GM23338 (cell line): ENCODE results near the gene NEB. TPM values are rescaled to one million over a fixed set of nuclear protein-coding genes. Genes with fewer than 3 reads are reported as not detected.

Experiments
- ATAC-seq: fragments of 200-7000 bp; cut with Tn5 transposase; 3 replicates; pipeline ENCODE4 v1.9.1; 2020
- DNase-seq: peaks from one replicate; pipeline ENCODE4 v3.0.0-alpha.2; 2015; ENCODE audit warnings: low spot score
- H2AFZ ChIP-seq: fragments of 200-600 bp; sonication (generic); 2 replicates; pipeline ENCODE4 v1.8.0; 2016; ENCODE audit warnings: antibody characterized with exemption, mild to moderate bottlenecking, moderate library complexity
- H3F3A ChIP-seq: fragments of 200-600 bp; sonication (generic); replicated peaks from 2 replicates; pipeline ENCODE4 v1.8.0; 2017; ENCODE audit warnings: antibody characterized with exemption, mixed run types, low read depth
- H3K27ac ChIP-seq: fragments of 200-600 bp; sonication (generic); 2 replicates; pipeline ENCODE4 v1.6.1; 2016; ENCODE audit warnings: low read depth
- H3K27me3 ChIP-seq: fragments of 200-600 bp; sonication (generic); 2 replicates; pipeline ENCODE4 v1.8.0; 2016; ENCODE audit warnings: mild to moderate bottlenecking, mixed run types, moderate library complexity; ENCODE audit not compliant: insufficient read depth
- H3K36me3 ChIP-seq: fragments of 200-600 bp; sonication (generic); 2 replicates; pipeline ENCODE4 v1.8.0; 2016; ENCODE audit warnings: mild to moderate bottlenecking; ENCODE audit not compliant: insufficient read depth
- H3K4me1 ChIP-seq: fragments of 200-600 bp; sonication (generic); 2 replicates; pipeline ENCODE4 v1.8.0; 2016; ENCODE audit warnings: mild to moderate bottlenecking, moderate library complexity; ENCODE audit not compliant: insufficient read depth
- H3K4me2 ChIP-seq: fragments of 200-600 bp; sonication (generic); 2 replicates; pipeline ENCODE4 v1.7.1; 2017; ENCODE audit warnings: mixed run types
- H3K4me3 ChIP-seq: fragments of 200-600 bp; sonication (generic); 2 replicates; pipeline ENCODE4 v1.6.1; 2016; ENCODE audit warnings: mixed run types
- H3K79me2 ChIP-seq: fragments of 200-600 bp; sonication (generic); replicated peaks from 2 replicates; pipeline ENCODE4 v1.8.0; 2017; ENCODE audit warnings: mild to moderate bottlenecking; ENCODE audit not compliant: insufficient read depth
- H3K9me2 ChIP-seq: fragments of 200-600 bp; sonication (generic); 2 replicates; pipeline ENCODE4 v1.8.0; 2017; ENCODE audit not compliant: insufficient read depth
- H4K20me1 ChIP-seq: fragments of 200-600 bp; sonication (generic); replicated peaks from 2 replicates; pipeline ENCODE4 v1.8.0; 2017; ENCODE audit warnings: mild to moderate bottlenecking; ENCODE audit not compliant: insufficient read depth
- H3K27ac Mint-ChIP-seq: 2 replicates; pipeline ENCODE4 v1.8.0; 2020; ENCODE audit warnings: inconsistent platforms, mild to moderate bottlenecking, moderate library complexity, mixed read lengths
- H3K27me3 Mint-ChIP-seq: 3 replicates; pipeline ENCODE4 v1.8.0; 2022; ENCODE audit warnings: low read depth, mild to moderate bottlenecking, moderate library complexity, mixed read lengths, inconsistent platforms; ENCODE audit not compliant: insufficient read depth, poor library complexity
- H3K36me3 Mint-ChIP-seq: 3 replicates; pipeline ENCODE4 v1.8.0; 2021; ENCODE audit warnings: low read depth, mild to moderate bottlenecking, inconsistent platforms, moderate library complexity, mixed read lengths
- H3K4me1 Mint-ChIP-seq: 3 replicates; pipeline ENCODE4 v1.8.0; 2020; ENCODE audit warnings: mild to moderate bottlenecking, inconsistent platforms, mixed read lengths
- H3K4me3 Mint-ChIP-seq: 3 replicates; pipeline ENCODE4 v1.8.0; 2021; ENCODE audit warnings: moderate library complexity, mild to moderate bottlenecking, inconsistent platforms, mixed read lengths
- H3K9me3 Mint-ChIP-seq: 3 replicates; pipeline ENCODE4 v1.8.0; 2020; ENCODE audit warnings: moderate library complexity, mild to moderate bottlenecking, inconsistent platforms, mixed read lengths
- CREB1 ChIP-seq: fragments of 250-450 bp; sonication (Bioruptor Pico); IDR thresholded peaks from 2 replicates; pipeline ENCODE4 v1.5.0; 2020; ENCODE audit warnings: low read depth, mild to moderate bottlenecking, moderate library complexity
- EZH2 ChIP-seq: fragments of 200-600 bp; sonication (generic); IDR thresholded peaks from one replicate; pipeline ENCODE4 v1.8.0; 2017; ENCODE audit warnings: antibody characterized with exemption, mild to moderate bottlenecking, low read depth; ENCODE audit not compliant: unreplicated experiment
- EZH2phosphoT487 ChIP-seq: fragments of 200-600 bp; sonication (generic); IDR thresholded peaks from one replicate; pipeline ENCODE4 v1.8.1; 2018; ENCODE audit warnings: antibody characterized with exemption; ENCODE audit not compliant: unreplicated experiment
- JUNB ChIP-seq: IDR thresholded peaks from one replicate; pipeline ENCODE4 v1.6.1; 2016; ENCODE audit warnings: antibody characterized with exemption; ENCODE audit not compliant: unreplicated experiment
- NANOG ChIP-seq: IDR thresholded peaks from 2 replicates; pipeline ENCODE4 v1.6.1; 2016; ENCODE audit warnings: antibody characterized with exemption, borderline replicate concordance
- POLR2AphosphoS5 ChIP-seq: IDR thresholded peaks from 2 replicates; pipeline ENCODE4 v1.6.1; 2016; ENCODE audit warnings: antibody characterized with exemption, low read depth
- STAT1 ChIP-seq: IDR thresholded peaks from one replicate; pipeline ENCODE4 v1.6.1; 2016; ENCODE audit warnings: antibody characterized with exemption; ENCODE audit not compliant: unreplicated experiment
- ZNF114 ChIP-seq: fragments of 250-450 bp; sonication (Bioruptor Pico); IDR thresholded peaks from 2 replicates; pipeline ENCODE4 v1.5.0; 2020; ENCODE audit warnings: mild to moderate bottlenecking, moderate library complexity
- ZNF331 ChIP-seq: fragments of 250-450 bp; sonication (Bioruptor Pico); IDR thresholded peaks from 2 replicates; pipeline ENCODE4 v1.5.0; 2020; ENCODE audit warnings: low read depth, mild to moderate bottlenecking, moderate library complexity
- polyA plus RNA-seq: library from polyadenylated mRNA; unstranded; fragments of >200 nt; fragmentation: Nextera tagmentation; extraction: Ambion mirVana; gene quantifications from 2 replicates; pipeline ENCODE4 v1.2.1, GENCODE V29; 2016
- total RNA-seq: library from RNA; depleted of rRNA; stranded (reverse); fragments of >200 nt; shearing (Covaris generic); gene quantifications from 2 replicates; pipeline ENCODE4 v1.2.3, GENCODE V29; 2014
- TF ChIP-seq, protein P1 (sequence below): IDR thresholded peaks from 2 replicates; pipeline ENCODE4 v1.6.1; 2016; ENCODE audit warnings: antibody characterized with exemption
- TF ChIP-seq, protein P2 (sequence below): fragments of 250-450 bp; sonication (Bioruptor Pico); IDR thresholded peaks from 2 replicates; pipeline ENCODE4 v1.5.0; 2020; ENCODE audit warnings: mild to moderate bottlenecking, moderate library complexity
- TF ChIP-seq, protein P3 (sequence below), 2 experiments: fragments of 200-600 bp in 1 of 2; sonication (generic) in 1 of 2; conservative IDR thresholded peaks; 2 replicates each; pipeline versions ENCODE4 v1.5.1 to v1.6.1; 2016 to 2017; ENCODE audit warnings: antibody characterized with exemption in 2 of 2, low read depth in 2 of 2, mild to moderate bottlenecking in 2 of 2, moderate library complexity in 1 of 2
- TF ChIP-seq, protein P4 (sequence below): IDR thresholded peaks from one replicate; pipeline ENCODE4 v1.6.1; 2018; ENCODE audit warnings: antibody characterized with exemption; ENCODE audit not compliant: unreplicated experiment

The NEB gene
- total and polyA plus RNA-seq, 2 experiments from 2014 or later: 6.2 to 13.7 TPM

DNA sequence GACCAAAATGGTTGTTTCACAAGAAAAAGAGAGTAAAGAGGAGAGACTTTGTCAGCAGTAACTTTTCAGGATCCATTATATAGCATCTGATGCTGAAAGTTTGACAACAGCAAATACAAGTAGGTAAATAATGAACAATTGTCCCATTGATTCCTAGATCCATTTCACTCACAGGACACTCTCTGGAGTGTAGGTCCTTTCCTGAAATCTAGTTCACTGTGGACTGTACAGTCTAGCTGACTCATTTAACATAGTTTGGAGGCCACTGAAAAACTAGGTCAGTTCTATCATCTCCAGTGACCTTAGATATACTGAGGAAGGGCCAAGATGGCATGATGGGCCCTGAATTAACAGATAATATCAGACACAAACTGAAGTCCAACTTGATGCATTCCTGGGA lies 19.3 kb upstream of the NEB start:
- DNase-seq (no peak), ATAC-seq (no peak)
- H3K27me3 ChIP-seq: no peaks in the 10 kb centered on the region
- no peaks in the 10 kb centered on the region for H3F3A ChIP-seq
- TF ChIP-seq, protein P1, sequence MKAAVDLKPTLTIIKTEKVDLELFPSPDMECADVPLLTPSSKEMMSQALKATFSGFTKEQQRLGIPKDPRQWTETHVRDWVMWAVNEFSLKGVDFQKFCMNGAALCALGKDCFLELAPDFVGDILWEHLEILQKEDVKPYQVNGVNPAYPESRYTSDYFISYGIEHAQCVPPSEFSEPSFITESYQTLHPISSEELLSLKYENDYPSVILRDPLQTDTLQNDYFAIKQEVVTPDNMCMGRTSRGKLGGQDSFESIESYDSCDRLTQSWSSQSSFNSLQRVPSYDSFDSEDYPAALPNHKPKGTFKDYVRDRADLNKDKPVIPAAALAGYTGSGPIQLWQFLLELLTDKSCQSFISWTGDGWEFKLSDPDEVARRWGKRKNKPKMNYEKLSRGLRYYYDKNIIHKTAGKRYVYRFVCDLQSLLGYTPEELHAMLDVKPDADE: no peak
- TF ChIP-seq, protein P2, sequence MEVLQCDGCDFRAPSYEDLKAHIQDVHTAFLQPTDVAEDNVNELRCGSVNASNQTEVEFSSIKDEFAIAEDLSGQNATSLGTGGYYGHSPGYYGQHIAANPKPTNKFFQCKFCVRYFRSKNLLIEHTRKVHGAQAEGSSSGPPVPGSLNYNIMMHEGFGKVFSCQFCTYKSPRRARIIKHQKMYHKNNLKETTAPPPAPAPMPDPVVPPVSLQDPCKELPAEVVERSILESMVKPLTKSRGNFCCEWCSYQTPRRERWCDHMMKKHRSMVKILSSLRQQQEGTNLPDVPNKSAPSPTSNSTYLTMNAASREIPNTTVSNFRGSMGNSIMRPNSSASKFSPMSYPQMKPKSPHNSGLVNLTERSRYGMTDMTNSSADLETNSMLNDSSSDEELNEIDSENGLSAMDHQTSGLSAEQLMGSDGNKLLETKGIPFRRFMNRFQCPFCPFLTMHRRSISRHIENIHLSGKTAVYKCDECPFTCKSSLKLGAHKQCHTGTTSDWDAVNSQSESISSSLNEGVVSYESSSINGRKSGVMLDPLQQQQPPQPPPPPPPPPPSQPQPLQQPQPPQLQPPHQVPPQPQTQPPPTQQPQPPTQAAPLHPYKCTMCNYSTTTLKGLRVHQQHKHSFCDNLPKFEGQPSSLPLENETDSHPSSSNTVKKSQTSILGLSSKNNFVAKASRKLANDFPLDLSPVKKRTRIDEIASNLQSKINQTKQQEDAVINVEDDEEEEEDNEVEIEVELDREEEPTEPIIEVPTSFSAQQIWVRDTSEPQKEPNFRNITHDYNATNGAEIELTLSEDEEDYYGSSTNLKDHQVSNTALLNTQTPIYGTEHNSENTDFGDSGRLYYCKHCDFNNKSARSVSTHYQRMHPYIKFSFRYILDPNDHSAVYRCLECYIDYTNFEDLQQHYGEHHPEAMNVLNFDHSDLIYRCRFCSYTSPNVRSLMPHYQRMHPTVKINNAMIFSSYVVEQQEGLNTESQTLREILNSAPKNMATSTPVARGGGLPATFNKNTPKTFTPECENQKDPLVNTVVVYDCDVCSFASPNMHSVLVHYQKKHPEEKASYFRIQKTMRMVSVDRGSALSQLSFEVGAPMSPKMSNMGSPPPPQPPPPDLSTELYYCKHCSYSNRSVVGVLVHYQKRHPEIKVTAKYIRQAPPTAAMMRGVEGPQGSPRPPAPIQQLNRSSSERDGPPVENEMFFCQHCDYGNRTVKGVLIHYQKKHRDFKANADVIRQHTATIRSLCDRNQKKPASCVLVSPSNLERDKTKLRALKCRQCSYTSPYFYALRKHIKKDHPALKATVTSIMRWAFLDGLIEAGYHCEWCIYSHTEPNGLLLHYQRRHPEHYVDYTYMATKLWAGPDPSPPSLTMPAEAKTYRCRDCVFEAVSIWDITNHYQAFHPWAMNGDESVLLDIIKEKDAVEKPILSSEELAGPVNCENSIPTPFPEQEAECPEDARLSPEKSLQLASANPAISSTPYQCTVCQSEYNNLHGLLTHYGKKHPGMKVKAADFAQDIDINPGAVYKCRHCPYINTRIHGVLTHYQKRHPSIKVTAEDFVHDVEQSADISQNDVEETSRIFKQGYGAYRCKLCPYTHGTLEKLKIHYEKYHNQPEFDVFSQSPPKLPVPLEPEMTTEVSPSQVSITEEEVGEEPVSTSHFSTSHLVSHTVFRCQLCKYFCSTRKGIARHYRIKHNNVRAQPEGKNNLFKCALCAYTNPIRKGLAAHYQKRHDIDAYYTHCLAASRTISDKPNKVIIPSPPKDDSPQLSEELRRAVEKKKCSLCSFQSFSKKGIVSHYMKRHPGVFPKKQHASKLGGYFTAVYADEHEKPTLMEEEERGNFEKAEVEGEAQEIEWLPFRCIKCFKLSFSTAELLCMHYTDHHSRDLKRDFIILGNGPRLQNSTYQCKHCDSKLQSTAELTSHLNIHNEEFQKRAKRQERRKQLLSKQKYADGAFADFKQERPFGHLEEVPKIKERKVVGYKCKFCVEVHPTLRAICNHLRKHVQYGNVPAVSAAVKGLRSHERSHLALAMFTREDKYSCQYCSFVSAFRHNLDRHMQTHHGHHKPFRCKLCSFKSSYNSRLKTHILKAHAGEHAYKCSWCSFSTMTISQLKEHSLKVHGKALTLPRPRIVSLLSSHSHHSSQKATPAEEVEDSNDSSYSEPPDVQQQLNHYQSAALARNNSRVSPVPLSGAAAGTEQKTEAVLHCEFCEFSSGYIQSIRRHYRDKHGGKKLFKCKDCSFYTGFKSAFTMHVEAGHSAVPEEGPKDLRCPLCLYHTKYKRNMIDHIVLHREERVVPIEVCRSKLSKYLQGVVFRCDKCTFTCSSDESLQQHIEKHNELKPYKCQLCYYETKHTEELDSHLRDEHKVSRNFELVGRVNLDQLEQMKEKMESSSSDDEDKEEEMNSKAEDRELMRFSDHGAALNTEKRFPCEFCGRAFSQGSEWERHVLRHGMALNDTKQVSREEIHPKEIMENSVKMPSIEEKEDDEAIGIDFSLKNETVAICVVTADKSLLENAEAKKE (CRISPR knock-in tag): no peak
- TF ChIP-seq CREB1 (CRISPR knock-in tag): no peak
- no peak for TF ChIP-seq STAT1
- TF ChIP-seq ZNF114: no peak
- no peak for TF ChIP-seq EZH2
- no peak for TF ChIP-seq ZNF331 (CRISPR knock-in tag)
- TF ChIP-seq, protein P3, sequence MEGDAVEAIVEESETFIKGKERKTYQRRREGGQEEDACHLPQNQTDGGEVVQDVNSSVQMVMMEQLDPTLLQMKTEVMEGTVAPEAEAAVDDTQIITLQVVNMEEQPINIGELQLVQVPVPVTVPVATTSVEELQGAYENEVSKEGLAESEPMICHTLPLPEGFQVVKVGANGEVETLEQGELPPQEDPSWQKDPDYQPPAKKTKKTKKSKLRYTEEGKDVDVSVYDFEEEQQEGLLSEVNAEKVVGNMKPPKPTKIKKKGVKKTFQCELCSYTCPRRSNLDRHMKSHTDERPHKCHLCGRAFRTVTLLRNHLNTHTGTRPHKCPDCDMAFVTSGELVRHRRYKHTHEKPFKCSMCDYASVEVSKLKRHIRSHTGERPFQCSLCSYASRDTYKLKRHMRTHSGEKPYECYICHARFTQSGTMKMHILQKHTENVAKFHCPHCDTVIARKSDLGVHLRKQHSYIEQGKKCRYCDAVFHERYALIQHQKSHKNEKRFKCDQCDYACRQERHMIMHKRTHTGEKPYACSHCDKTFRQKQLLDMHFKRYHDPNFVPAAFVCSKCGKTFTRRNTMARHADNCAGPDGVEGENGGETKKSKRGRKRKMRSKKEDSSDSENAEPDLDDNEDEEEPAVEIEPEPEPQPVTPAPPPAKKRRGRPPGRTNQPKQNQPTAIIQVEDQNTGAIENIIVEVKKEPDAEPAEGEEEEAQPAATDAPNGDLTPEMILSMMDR (conservative IDR thresholded peaks at IDR 0.05; ENCODE audit: low read depth in 2 of 2): no peak
- TF ChIP-seq, protein P4, sequence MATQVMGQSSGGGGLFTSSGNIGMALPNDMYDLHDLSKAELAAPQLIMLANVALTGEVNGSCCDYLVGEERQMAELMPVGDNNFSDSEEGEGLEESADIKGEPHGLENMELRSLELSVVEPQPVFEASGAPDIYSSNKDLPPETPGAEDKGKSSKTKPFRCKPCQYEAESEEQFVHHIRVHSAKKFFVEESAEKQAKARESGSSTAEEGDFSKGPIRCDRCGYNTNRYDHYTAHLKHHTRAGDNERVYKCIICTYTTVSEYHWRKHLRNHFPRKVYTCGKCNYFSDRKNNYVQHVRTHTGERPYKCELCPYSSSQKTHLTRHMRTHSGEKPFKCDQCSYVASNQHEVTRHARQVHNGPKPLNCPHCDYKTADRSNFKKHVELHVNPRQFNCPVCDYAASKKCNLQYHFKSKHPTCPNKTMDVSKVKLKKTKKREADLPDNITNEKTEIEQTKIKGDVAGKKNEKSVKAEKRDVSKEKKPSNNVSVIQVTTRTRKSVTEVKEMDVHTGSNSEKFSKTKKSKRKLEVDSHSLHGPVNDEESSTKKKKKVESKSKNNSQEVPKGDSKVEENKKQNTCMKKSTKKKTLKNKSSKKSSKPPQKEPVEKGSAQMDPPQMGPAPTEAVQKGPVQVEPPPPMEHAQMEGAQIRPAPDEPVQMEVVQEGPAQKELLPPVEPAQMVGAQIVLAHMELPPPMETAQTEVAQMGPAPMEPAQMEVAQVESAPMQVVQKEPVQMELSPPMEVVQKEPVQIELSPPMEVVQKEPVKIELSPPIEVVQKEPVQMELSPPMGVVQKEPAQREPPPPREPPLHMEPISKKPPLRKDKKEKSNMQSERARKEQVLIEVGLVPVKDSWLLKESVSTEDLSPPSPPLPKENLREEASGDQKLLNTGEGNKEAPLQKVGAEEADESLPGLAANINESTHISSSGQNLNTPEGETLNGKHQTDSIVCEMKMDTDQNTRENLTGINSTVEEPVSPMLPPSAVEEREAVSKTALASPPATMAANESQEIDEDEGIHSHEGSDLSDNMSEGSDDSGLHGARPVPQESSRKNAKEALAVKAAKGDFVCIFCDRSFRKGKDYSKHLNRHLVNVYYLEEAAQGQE: no peak
- TF ChIP-seq NANOG: no peak
- no peak for TF ChIP-seq EZH2phosphoT487
- no peak for TF ChIP-seq POLR2AphosphoS5
- TF ChIP-seq JUNB: no peak
- peaks cover 6% of the 10 kb centered on the region; the same call in 1 of the 2 replicates for H3K4me1 ChIP-seq
- no peak overlapping the region for H3K27ac Mint-ChIP-seq
- H4K20me1 ChIP-seq: no peaks in the 10 kb centered on the region
- no peaks in the 10 kb centered on the region for H3K79me2 ChIP-seq
- H3K27ac ChIP-seq: no peak overlapping the region
- no peak overlapping the region for H2AFZ ChIP-seq
- H3K9me2 ChIP-seq: peaks cover 14% of the 10 kb centered on the region
- no peak overlapping the region for H3K4me3 Mint-ChIP-seq
- no peaks in the 10 kb centered on the region for H3K9me3 Mint-ChIP-seq
- H3K36me3 Mint-ChIP-seq: no peaks in the 10 kb centered on the region
- peaks cover 7% of the 10 kb centered on the region; the same call in 1 of the 3 replicates for H3K4me1 Mint-ChIP-seq
- H3K4me2 ChIP-seq: no peak overlapping the region
- H3K4me3 ChIP-seq: no peak overlapping the region
- H3K36me3 ChIP-seq: no peaks in the 10 kb centered on the region
- no peaks in the 10 kb centered on the region for H3K27me3 Mint-ChIP-seq
